ENCODE data around the gene MDFIC. TPM values are rescaled to one million over a fixed set of nuclear protein-coding genes. Genes with fewer than 3 reads are reported as not detected.

MDFIC gene
- total RNA-seq, 3 donors from 2014 or later (not counting 1 experiment from before 2014, with no cell fraction given): 19.1 to 24.0 (median 21.8) TPM

DNA sequence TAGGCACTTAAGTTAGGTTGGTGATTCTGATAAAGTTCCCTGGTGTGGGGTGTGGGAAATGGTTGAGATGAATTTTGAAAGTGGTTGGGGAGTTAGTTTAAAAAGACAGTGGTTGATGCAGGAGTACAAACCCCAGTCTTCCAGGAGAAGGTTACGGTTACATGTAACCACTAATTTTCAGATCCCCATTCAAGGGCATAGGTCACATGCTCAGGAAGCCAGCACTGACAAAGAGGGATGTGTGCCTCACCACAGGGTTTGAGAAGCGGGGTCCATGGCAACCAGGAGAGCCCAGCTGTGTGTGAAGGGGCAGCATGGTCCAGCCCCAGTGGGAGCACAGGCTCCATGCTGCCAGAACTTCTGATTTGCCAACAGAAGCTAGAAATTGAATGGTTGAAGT is 144.2 kb downstream of the MDFIC start:
- Histone ChIP-seq H3K9me3 (ENCODE audit: control insufficient read depth, insufficient read depth, low read length) (no peaks in the 10 kb centered on the region), H3K27me3 (ENCODE audit: control insufficient read depth, insufficient read depth, low read length) (no peaks in the 10 kb centered on the region), H3K4me1 (ENCODE audit: control insufficient read depth, insufficient read depth, low read length) (no peaks in the 10 kb centered on the region), H3K4me3 (ENCODE audit: low read length) (no peak overlapping the region), H3K36me3 (ENCODE audit: control insufficient read depth, insufficient read depth, low read length) (no peaks in the 10 kb centered on the region), H3K27ac (ENCODE audit: low read length) (no peak overlapping the region)
- no peak for DNase-seq
- intact Hi-C loops (cut with micrococcal nuclease): no loop called here
- TF ChIP-seq, protein P1, sequence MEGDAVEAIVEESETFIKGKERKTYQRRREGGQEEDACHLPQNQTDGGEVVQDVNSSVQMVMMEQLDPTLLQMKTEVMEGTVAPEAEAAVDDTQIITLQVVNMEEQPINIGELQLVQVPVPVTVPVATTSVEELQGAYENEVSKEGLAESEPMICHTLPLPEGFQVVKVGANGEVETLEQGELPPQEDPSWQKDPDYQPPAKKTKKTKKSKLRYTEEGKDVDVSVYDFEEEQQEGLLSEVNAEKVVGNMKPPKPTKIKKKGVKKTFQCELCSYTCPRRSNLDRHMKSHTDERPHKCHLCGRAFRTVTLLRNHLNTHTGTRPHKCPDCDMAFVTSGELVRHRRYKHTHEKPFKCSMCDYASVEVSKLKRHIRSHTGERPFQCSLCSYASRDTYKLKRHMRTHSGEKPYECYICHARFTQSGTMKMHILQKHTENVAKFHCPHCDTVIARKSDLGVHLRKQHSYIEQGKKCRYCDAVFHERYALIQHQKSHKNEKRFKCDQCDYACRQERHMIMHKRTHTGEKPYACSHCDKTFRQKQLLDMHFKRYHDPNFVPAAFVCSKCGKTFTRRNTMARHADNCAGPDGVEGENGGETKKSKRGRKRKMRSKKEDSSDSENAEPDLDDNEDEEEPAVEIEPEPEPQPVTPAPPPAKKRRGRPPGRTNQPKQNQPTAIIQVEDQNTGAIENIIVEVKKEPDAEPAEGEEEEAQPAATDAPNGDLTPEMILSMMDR (IDR thresholded peaks at IDR 0.05): no peak
- H3K4me1 Mint-ChIP-seq: no peaks in the 10 kb centered on the region
- peaks cover 0 to 10% of the 10 kb centered on the region in 2 donors for H3K27me3 Mint-ChIP-seq (ENCODE audit: low read depth in 2 of 2)
- no peak overlapping the region for H3K27ac Mint-ChIP-seq
- no peak overlapping the region for H3K4me3 Mint-ChIP-seq
- H3K36me3 Mint-ChIP-seq: no peaks in the 10 kb centered on the region
- 73% methylated on average over 2 of the region's 2 CpGs for whole genome bisulfite sequencing (ENCODE audit: insufficient coverage)
- ATAC-seq: no peak
- H3K9me3 Mint-ChIP-seq: no peaks in the 10 kb centered on the region

DNA sequence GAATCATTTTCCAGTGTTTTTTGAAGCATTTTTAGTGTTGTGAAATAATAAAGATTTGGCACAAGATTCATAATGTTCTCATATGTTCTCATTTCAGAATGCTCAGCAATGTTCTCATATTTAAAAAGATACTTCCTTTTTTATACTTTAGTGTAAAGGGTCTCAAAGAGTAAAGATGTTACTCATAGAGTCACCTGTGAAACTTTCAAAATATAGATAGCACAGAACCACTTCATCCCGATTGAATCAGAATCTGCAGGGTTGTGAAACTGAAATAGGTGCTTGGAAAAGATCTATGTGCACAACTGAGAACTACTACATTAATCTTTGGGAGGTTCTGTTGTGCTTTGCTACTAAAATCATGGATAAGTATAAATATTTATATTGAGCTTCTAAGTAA is 144.7 kb downstream of the MDFIC start:
- Mint-ChIP-seq H3K9me3 (no peaks in the 10 kb centered on the region), H3K4me3 (no peak overlapping the region), H3K27me3 (ENCODE audit: low read depth in 2 of 2) (peaks cover 0 to 9% of the 10 kb centered on the region in 2 donors), H3K27ac (no peak overlapping the region), H3K36me3 (no peaks in the 10 kb centered on the region), H3K4me1 (no peaks in the 10 kb centered on the region)
- intact Hi-C loops (cut with micrococcal nuclease): no loop called here
- TF ChIP-seq, protein P1 (IDR thresholded peaks at IDR 0.05): no peak
- H3K36me3 ChIP-seq (ENCODE audit: control insufficient read depth, insufficient read depth, low read length): no peaks in the 10 kb centered on the region
- DNase-seq (no peak), ATAC-seq (no peak)
- no peaks in the 10 kb centered on the region for H3K4me1 ChIP-seq (ENCODE audit: control insufficient read depth, insufficient read depth, low read length)
- H3K27ac ChIP-seq (ENCODE audit: low read length): no peak overlapping the region
- no CpG with 5 or more reads among the region's 1 CpG for WGBS (ENCODE audit: insufficient coverage)
- no peaks in the 10 kb centered on the region for H3K9me3 ChIP-seq (ENCODE audit: control insufficient read depth, insufficient read depth, low read length)
- no peak overlapping the region for H3K4me3 ChIP-seq (ENCODE audit: low read length)
- no peaks in the 10 kb centered on the region for H3K27me3 ChIP-seq (ENCODE audit: control insufficient read depth, insufficient read depth, low read length)

DNA sequence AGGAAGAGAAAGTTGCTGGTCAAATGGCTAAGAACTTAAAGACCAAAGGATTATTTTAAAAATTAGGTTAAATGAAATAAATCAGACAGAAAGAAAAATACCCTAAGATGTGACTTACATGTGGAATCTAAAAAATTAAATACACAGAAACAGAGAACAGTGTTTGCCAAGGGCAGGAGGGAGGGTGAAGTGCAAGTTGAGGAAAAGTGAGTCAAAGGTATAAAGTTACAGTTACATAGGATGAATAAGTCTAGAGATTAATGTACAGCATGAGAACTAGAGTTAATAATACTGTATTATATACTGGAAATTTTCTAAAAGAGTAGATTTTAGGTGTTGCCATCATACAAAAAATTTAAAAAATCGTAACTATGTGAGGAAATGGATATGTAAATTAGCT is 146.3 kb downstream of the MDFIC start:
- Histone ChIP-seq H3K4me3 (ENCODE audit: low read length) (no peak overlapping the region), H3K36me3 (ENCODE audit: control insufficient read depth, insufficient read depth, low read length) (no peaks in the 10 kb centered on the region), H3K9me3 (ENCODE audit: control insufficient read depth, insufficient read depth, low read length) (no peaks in the 10 kb centered on the region), H3K27ac (ENCODE audit: low read length) (no peak overlapping the region), H3K27me3 (ENCODE audit: control insufficient read depth, insufficient read depth, low read length) (no peaks in the 10 kb centered on the region), H3K4me1 (ENCODE audit: control insufficient read depth, insufficient read depth, low read length) (no peaks in the 10 kb centered on the region)
- Mint-ChIP-seq H3K4me1 (no peaks in the 10 kb centered on the region), H3K9me3 (no peaks in the 10 kb centered on the region), H3K27ac (no peak overlapping the region), H3K36me3 (no peaks in the 10 kb centered on the region), H3K4me3 (no peak overlapping the region), H3K27me3 (ENCODE audit: low read depth in 2 of 2) (peaks cover 0 to 7% of the 10 kb centered on the region in 2 donors)
- TF ChIP-seq, protein P1 (IDR thresholded peaks at IDR 0.05): no peak
- ATAC-seq (no peak), DNase-seq (no peak)
- intact Hi-C loops (cut with micrococcal nuclease): no loop called here
- no CpG with 5 or more reads among the region's 1 CpG for WGBS (ENCODE audit: insufficient coverage)

Measured in natural killer cell (primary cell).